Coronary artery (tissue), 2 donors: Measurements from ENCODE around the gene CLDN5.

Experiments
- DNase-seq: peaks from one replicate; pipeline ENCODE4 v3.0.0-alpha.2; 2017; ENCODE audit warnings: low spot score
- H3K27ac ChIP-seq, 2 donors: fragments of 200-600 bp; sonication (generic); one replicate each; pipeline ENCODE4 v1.5.1; 2016 to 2019
- H3K4me3 ChIP-seq: fragments of 200-600 bp; sonication (generic); 2 replicates; pipeline ENCODE4 v1.5.1; 2016; ENCODE audit warnings: mild to moderate bottlenecking, moderate library complexity
- TF ChIP-seq, protein P1 (sequence below): fragments of 200-600 bp; sonication (generic); IDR thresholded peaks from one replicate; pipeline ENCODE4 v1.5.1; 2019; ENCODE audit warnings: antibody characterized with exemption

Gene CLDN5

DNA sequence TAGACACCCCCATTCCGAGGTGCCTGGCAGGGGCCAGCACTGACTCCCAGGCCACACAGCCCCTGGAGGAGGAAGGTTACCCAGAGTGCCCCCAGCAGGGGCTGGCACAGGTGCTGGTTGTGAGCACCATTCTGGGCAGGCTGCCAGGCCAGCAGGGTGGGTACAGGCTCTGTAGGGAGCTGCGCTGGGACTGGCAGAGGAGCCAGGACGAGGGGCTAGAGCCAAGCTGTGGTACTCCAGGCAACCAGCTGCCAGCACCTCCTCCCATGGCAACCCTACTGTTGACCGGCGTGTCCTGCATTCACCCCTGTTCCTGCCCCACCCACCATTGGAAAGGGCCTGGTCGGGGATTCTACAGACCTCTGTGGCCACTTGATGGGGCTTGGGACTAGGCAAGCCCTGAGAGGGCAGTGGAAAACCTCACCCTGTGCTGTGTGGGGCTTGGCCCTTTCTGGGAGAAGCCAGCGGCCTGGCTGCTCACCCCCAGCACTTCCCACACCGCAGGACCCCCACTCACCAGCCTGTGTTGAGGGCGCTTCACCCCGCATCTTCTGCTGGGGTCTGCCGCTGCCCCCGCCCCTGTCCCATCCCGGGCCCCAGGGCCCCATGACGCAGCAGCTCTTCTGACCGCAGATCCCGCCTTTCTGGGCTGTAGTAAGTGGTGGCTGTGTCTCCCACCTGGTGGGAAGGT lies 1.9 kb downstream of the CLDN5 start:
- TF ChIP-seq, protein P1, sequence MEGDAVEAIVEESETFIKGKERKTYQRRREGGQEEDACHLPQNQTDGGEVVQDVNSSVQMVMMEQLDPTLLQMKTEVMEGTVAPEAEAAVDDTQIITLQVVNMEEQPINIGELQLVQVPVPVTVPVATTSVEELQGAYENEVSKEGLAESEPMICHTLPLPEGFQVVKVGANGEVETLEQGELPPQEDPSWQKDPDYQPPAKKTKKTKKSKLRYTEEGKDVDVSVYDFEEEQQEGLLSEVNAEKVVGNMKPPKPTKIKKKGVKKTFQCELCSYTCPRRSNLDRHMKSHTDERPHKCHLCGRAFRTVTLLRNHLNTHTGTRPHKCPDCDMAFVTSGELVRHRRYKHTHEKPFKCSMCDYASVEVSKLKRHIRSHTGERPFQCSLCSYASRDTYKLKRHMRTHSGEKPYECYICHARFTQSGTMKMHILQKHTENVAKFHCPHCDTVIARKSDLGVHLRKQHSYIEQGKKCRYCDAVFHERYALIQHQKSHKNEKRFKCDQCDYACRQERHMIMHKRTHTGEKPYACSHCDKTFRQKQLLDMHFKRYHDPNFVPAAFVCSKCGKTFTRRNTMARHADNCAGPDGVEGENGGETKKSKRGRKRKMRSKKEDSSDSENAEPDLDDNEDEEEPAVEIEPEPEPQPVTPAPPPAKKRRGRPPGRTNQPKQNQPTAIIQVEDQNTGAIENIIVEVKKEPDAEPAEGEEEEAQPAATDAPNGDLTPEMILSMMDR = no peak
- DNase-seq = no peak
- H3K4me3 ChIP-seq = peak overlapping the region; percentile 61
- H3K27ac ChIP-seq = peak overlapping the region in 1 of 2 donors; percentile 38

DNA sequence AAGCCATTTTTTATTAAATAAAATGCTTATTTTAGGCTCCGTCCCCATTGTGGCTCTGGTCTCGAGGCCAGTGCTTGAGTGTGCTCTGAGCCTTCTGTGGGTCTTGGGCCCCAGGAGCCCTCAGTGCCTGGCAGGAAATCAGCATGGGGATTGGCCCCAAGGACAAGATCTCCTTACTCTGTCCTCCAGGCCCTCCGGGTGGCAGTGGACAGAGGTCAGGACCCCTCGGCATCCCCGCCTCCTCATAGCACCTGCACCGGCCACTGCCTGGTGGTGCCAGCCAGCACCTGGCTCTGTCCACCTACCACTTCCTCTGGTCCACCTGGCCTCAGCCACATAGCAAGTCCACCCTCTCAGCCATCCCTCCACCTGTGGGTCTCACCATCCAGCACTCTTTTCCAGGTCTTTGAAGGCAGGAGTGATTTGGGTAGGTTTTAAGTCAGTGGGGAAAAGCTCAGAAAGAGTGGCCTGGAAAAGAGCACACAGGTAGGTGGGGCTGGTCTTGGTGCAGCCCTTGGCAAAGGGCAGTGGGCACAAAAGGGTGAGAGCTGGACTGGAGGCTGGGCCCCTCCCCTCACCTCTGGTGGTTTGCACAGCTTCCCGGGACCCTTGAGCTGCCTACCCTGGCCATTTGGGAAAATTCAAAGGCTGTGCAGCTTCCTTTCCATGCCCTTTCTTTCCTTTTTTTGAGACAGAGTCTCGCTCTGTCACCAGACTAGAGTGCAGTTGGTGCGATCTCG lies 3.5 kb downstream of the CLDN5 start:
- Histone ChIP-seq H3K4me3 (no peak overlapping the region), H3K27ac (no peak overlapping the region)
- TF ChIP-seq, protein P1 = no peak
- no peak for DNase-seq

DNA sequence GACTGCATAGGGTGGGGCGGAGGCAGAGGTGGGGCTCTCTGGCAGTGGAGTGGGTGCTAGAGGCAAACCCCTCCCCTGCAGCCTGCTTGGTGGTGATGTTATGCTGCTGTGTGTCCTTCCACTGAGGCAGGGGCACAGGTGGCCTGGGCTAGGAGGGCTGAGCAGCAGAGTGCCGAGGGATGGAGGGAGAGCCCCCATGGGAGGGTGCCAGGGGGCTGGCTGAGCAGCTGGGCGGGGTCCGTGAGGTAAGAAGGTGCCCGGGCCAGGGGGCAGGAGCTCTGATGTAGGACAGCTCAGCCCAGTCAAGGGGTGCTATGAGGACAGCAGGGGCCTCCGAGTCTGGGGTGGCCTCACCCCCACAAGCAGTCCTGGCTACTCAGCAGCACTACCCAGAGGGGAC lies 4.2 kb downstream of the CLDN5 start:
- no peak for DNase-seq
- H3K4me3 ChIP-seq = no peak overlapping the region
- TF ChIP-seq, protein P1 = no peak

DNA sequence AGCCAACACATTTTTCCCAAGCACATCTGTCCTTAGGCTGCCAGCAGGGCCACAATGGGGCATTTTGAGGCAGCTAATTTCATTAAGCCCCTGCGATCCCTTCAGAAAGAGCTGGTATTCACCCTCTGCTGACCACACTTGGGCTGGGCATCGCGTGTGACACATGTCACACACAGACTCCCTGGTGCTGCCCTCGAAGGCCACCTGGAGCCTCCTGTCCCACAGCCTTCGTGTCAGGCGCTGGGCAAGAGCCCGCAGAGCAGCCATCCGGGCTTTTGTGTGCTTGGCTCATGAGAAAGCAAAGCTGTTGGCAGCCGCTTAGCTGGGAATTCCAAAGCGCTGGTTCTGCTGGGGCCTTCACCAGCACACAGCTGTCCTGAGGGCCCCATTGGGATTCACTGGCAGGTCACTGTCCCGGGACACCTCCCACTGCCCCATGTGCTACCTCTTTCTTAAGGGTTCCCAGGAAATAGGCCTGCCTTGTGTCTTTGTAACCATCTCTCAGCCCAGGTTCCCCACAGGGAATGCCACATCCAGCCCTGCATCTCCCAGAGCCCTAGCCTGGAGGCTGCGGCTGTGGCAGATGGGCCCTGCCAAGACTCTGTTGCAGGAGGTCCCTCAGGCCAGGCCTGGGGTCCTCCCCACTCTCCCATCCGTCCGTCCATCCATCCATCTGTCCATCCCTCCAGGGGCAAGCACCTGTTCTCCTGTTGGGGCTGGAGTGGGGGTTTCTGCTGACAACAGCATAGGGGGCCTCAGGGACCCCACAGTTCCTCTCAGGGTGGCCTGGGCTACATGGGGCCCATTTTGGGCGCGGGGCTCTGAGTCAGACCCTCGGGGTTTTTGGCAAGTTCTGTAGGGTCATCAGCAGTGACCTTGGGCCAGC lies 4.9 kb downstream of the CLDN5 start:
- no peak for DNase-seq
- TF ChIP-seq, protein P1 = no peak
- H3K27ac ChIP-seq = no peak overlapping the region
- H3K4me3 ChIP-seq = no peak overlapping the region

More for the DNA sequence above, 4.2 kb downstream of the CLDN5 start:
- no peak overlapping the region for H3K27ac ChIP-seq

DNA sequence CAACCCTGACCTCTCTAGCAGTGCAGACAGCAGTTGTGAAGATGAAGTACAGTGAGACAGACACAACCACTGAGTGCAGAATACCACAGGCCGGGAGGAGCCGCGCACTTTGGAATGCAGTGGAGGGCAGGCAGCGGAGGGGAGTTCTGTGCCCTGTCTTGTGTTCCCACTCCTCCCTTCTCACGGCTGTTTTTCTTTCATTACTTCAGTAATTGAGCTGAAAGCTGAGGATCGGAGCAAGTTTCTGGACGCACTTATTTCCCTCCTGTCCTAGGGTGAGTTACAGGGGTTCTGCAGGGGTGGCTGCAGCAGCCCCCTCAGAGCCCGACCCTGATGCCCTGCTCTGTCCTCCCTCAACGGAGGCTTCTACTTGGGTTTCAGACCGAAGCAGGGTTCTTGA lies 5.6 kb downstream of the CLDN5 start:
- Histone ChIP-seq H3K4me3 (no peak overlapping the region), H3K27ac (no peak overlapping the region)
- TF ChIP-seq, protein P1 = no peak
- no peak for DNase-seq

DNA sequence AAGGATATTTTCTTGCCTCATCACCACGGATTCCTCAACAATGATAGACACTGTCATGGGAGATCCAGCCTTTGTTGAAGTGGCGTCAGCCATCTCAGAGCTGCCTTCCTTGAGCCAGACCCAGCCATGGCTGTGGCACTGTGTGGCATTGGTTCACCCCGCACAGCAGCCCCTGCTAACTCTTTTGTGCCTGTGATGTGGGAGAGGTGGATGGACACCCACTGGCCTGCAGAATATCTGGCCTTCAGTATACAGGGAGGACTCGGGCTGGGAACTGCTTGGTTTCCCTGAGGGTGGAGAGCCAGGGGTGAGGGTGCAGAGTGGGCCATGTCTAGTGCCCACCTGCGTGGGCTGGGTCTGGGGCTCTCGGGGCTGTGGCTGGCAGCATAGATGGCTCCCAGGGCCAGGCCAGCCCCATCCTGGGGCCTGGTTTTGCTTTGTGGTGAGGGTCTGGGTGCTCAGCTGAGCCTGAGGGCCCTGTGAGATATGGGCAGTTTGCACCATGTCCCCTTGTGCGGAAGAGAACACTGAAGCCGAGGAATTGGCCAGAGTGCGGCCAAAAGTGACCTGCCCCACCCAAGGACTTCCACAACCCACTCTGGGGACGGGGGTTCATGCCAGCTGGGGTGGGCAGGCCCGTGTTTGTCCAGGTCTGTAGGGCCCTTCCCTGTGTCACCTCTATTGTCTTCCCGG lies 6.1 kb downstream of the CLDN5 start:
- Histone ChIP-seq H3K27ac (no peak overlapping the region), H3K4me3 (no peak overlapping the region)
- DNase-seq = peak; percentile 46
- TF ChIP-seq, protein P1 = no peak
